ENCODE data around the gene TMEM131. TPM values are rescaled to one million over a fixed set of nuclear protein-coding genes. Genes with fewer than 3 reads are reported as not detected.

Gene TMEM131
- total RNA-seq, 2 experiments from 2014 or later, result 17.4 to 32.3 TPM

DNA sequence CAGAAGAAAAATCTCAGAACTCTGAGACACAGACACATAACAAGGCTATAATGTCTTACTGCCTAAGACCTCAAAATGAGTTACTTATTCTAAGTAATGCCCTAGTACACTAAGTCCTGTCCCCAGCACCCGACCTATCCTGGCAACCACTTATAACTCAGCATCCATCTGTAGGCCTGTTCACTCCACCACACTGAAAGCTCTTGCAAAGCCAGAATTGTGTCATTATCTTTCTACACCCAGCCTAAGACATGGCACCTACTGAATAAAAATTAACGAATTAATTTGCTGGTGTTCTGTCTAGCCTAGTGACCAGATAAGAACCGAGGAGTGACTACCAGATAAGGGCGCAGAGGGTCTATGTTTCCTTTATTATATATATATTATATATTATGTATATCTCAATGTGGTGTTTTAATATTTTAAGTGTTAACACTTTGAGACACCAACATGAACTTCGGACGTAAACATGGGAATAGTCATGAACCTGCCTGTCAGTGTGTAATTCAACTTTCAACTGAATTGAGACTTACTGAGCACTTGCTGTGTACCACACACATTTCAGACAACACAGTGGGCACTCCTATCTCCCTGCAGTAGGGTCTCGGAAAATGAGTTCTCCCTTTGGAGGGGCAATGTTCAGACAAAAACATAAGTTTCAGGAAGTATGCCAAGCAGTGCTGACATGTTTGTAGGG, 27.7 kb downstream of the TMEM131 start:
- Histone ChIP-seq H2AFZ (ENCODE audit: low read length) (no peak overlapping the region), H3K4me1 (ENCODE audit: insufficient read depth, low read length, poor library complexity, severe bottlenecking) (peaks cover 18% of the 10 kb centered on the region), H4K20me1 (ENCODE audit: insufficient read depth, low read length) (0 out of 2 replicates have a peak, but pooled peaks cover 3% of the 10 kb centered on the region), H3K79me2 (ENCODE audit: insufficient read depth, low read depth, low read length) (peaks cover 40% of the 10 kb centered on the region), H3K9me3 (ENCODE audit: low read length) (0 out of 2 replicates have a peak, but pooled peaks cover 2% of the 10 kb centered on the region), H3K4me2 (ENCODE audit: low read length) (no peak overlapping the region), H3K4me3 (ENCODE audit: low read depth, low read length, poor library complexity, severe bottlenecking) (no peak overlapping the region), H3K9me2 (ENCODE audit: insufficient read depth, low read length) (no peaks in the 10 kb centered on the region), H3K36me3 (ENCODE audit: insufficient read depth, low read length) (peaks cover 5% of the 10 kb centered on the region; the same call in 1 of the 2 replicates), H3K27ac (ENCODE audit: low read depth, low read length, poor library complexity, severe bottlenecking) (no peak overlapping the region)
- TF ChIP-seq EZH2phosphoT487 (IDR thresholded peaks at IDR 0.05; ENCODE audit: borderline replicate concordance, low read depth, low read length) (no peak), CTCF (conservative IDR thresholded peaks at IDR 0.05; ENCODE audit: low read length) (no peak)
- intact Hi-C loops (cut with micrococcal nuclease; ENCODE audit: unreplicated experiment), result no loop called here
- BruUV-seq (replicated peaks), result no TSS peak
- POLR2A ChIA-PET, result interaction anchor here (0.9 to 2.3 kb wide), 3 partner anchors 9 to 42 kb away, joined by 4 to 11 read pairs (median 4); no protein-coding TSS in a partner anchor
- no peak for DNase-seq (ENCODE audit: low spot score)
- CTCF ChIA-PET (ENCODE audit: unreplicated experiment), result no interaction called here

GRCh38 chr2:97967216-97967592, 28.5 kb downstream of the TMEM131 start:
- H3K4me3 ChIP-seq (ENCODE audit: low read depth, low read length, poor library complexity, severe bottlenecking), result no peak overlapping the region
- CTCF ChIA-PET (ENCODE audit: unreplicated experiment), result no interaction called here
- H3K9me2 ChIP-seq (ENCODE audit: insufficient read depth, low read length), result no peaks in the 10 kb centered on the region
- no peak overlapping the region; the same call in 1 of the 2 replicates for H3K4me2 ChIP-seq (ENCODE audit: low read length)
- peaks cover 22% of the 10 kb centered on the region for H3K4me1 ChIP-seq (ENCODE audit: insufficient read depth, low read length, poor library complexity, severe bottlenecking)
- H3K36me3 ChIP-seq (ENCODE audit: insufficient read depth, low read length), result no peaks in the 10 kb centered on the region
- no peak overlapping the region for H2AFZ ChIP-seq (ENCODE audit: low read length)
- peaks cover 35% of the 10 kb centered on the region for H3K79me2 ChIP-seq (ENCODE audit: insufficient read depth, low read depth, low read length)
- BruUV-seq (replicated peaks), result no TSS peak
- no peak for DNase-seq (ENCODE audit: low spot score)
- 0 out of 2 replicates have a peak, but pooled peaks cover 3% of the 10 kb centered on the region for H4K20me1 ChIP-seq (ENCODE audit: insufficient read depth, low read length)
- TF ChIP-seq EZH2phosphoT487 (IDR thresholded peaks at IDR 0.05; ENCODE audit: borderline replicate concordance, low read depth, low read length) (no peak), CTCF (conservative IDR thresholded peaks at IDR 0.05; ENCODE audit: low read length) (no peak)
- intact Hi-C loops (cut with micrococcal nuclease; ENCODE audit: unreplicated experiment), result no loop called here
- POLR2A ChIA-PET, result interaction anchor here (0.9 to 2.3 kb wide), 3 partner anchors 9 to 17 kb away, joined by 4 to 11 read pairs (median 4); no protein-coding TSS in a partner anchor
- H3K9me3 ChIP-seq (ENCODE audit: low read length), result no peaks in the 10 kb centered on the region
- H3K27ac ChIP-seq (ENCODE audit: low read depth, low read length, poor library complexity, severe bottlenecking), result no peak overlapping the region
